Mesenteric fat pad (tissue), 1 donor: Measurements from ENCODE around the gene GDPD2. TPM values are rescaled to one million over a fixed set of nuclear protein-coding genes. Genes with fewer than 3 reads are reported as not detected.

Experiments
- DNase-seq: peaks from one replicate; pipeline ENCODE4 v3.0.0-alpha.2; 2020; ENCODE audit warnings: low spot score
- total RNA-seq: library from RNA; stranded (reverse); fragmentation: NEBNext Ultra II Directional; extraction: Animal tissue kit (Norgen Biotek cat#: 25700); gene quantifications from one replicate; pipeline ENCODE4 v1.2.1, GENCODE V29; 2021
- donor health status: DM: yes; HTN: yes; CAD: no.

The GDPD2 gene
- total RNA-seq, 1 donor from 2014 or later: not detected

DNA sequence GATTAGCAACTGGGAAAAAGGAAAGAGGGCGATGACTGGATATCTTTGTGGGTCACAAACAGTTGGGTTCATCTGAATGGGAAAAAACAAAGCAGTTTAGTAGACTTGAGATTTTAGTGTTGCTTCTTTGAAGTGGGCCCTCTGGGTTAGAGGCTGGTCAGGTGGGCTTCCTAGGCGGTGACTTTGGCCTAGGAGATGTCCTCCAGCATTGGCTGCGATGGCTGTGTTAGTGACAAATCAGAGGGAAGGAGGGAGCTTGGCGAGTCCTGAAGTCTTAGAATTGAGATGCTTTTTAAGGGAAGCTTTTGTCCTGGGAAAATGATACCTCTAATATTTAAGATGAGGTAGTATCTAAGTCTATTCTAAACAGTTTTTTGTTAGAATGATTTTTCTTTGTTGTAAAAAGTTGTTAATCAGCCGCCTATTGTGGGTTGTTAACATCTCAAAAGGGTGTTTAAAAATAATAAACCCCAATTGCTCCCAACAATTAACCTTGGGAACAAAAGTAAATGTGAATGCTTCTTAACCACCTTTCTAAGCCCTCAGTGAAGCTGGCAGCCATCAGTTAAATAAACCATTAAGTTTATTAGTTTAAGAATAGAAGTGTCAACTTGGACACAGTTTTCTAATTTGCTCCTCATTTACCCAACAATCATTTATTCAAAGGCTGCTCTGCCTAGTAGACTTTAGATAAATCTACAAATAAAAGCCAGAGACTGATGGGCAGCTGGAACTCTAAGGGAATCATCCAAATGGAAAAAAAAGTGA lies 53.2 kb downstream of the GDPD2 start:
- DNase-seq: no peak

DNA sequence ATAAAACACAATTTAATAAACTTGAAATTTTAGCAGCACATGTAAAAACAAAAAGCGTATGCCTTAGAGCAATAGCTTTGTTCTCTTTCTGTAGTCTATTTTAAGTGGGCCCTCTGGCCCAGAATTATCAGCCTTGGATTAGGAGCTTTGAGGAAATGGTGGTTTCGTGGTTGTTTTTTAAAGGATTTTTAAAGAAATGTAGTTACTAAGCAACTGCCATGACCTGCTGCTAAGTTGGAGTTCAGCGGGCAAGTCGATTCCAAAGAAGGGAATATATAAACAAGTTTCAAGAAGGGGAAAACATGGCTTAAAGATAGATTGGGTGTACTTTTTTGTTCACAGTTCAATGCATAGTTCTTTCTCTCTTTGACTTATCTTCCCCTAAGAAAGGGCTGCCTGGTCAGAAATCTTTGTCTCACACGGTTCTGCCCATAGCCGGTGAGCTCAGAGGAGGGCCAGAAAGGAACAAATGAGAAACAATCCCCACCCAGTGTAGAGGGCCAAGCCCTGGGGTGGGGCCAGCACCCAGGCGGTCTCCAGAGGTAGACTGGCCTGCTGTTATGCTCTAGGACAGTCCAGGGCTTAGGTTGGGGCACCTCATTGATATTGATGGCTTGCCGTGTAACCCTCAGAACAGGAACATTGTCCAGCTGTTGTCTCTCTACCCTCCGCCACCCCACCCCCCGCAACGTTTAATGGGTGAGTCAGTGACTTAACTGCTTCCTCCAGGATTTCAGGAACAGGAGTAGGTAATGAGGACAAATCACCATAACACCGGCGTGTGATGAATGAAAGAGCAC lies 54.0 kb downstream of the GDPD2 start:
- DNase-seq: no peak

DNA sequence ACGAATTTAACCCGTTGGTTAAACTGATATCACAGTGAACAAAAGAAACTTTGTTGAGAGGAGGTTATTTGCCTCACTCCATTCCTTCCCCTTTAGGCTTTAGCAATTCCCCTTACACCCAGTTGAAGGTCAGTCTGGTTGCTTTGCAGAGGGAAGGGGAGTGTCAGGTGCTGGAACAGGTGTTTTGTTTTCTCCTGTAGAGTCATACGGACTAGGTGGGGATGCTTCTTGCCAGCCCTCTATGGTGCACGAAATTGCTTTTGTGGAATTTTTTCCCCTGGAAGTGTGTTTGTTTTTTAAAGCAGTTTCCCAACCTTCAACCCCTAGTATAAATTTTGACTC lies 54.6 kb downstream of the GDPD2 start:
- no peak for DNase-seq

DNA sequence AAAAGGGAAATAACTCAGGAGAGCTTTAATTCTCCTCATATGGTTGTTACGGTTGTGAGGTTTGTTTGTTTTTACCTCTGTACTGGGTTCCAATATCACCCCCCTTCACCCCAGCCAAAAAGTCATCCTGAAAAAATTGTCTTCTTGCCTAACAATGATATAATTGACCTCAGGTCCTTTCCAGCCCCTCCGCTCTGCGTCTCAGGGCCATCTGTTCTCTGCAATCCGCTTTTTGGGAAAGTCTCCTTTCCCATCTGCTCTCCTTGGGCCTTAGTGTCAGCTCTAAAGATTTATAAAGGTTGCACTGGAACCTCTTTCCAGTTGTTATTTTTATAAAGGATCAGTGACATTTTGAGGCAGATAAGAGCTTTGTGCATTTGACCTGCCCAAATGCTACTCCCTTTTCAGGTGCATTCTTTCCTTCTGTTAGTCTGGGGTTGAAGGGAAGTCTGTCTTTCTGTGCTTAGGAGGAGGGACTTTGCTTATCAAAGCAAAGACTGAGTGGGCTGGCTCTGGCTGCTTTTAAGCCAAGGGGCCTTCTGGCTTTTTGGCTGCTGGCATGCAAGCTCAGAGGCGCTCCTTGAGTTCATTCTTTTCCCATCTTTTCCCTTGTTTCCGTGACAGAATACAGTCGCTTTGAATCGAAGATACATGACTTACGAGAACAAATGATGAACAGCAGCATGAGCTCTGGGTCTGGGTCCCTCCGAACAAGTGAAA lies 55.6 kb downstream of the GDPD2 start:
- DNase-seq: no peak

DNA sequence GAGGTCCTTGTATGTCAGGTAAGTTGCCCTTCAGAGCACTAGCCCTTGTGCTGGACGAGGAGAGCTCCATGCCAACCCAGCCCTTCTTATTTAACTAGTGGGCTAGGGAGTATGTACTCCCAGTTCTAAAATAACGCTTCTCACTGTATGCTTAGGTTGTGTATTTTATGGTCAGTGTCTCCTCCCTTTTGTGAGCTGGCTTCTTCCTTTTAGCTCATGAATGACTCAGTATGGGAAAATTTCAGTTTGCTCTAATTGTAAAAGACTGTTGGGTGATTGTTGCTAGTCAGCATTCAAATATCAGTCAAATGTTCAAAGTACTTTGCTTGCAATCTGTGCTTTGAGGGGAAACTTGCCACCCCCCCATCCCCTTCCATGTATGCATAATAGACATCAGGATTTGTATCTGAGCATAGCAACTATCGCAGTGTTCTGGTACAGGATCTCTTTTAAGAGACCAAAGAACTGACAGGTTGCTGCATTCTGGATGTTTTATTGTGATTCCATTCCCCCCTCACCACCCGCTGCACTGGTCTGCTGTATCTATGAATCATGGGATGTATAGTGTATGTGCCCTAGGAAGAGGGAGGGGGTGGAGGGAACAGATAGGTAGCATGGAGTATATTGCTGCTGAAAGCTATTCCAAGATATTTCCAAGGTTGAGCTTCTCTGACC lies 56.3 kb downstream of the GDPD2 start:
- DNase-seq: no peak

DNA sequence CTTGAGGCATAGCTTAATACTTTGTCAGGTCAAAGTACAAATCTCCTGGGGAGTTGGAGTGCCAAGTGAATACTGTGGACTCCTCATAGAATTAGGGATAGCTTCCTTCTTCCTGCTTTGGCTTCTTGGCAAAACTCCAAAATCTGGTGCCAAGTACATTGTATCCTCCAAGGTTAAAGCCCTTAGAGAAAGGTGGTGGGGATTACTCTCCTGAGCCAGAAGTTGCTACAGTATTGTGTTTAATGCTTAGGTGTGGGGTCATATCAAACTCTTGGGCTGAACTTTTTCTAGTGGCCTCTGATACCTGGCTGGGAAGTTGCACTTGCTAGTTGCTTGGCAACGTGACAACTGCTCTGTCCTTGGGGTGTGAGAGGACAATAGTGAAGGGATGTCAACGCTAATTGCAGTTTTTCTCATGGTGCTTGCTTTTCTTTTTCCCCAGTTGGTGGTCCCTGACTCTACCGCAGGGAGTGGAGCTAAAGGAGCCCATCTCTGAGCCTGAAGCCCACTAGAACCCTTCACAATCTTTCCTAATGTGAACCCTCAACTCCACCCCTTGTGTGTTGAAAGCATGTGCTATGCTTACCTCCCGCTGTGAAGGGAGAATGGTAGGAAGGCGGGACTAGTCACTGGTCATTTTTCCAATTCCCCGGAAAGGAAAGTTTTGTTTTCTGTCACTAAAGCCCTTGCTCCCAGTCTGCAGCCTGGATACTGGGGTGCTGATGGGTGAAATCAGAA lies 57.0 kb downstream of the GDPD2 start:
- DNase-seq: no peak

DNA sequence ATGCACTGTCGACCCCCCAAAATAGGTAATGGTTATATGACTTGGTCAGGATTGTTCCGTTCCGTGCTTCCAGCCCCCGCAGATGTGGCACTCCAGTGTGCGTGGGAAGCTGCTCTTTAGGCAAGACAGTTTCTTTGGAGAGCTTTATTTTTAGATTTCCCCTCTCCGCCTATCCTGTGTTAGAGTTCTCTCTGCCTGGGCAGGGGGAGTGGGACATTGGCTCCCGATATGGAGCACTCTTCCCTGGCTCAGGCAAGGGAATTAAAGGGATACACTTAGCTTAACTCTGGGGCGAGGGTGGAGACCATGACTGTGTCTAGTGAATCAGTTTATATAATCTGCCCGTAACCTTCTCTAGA lies 57.5 kb downstream of the GDPD2 start:
- DNase-seq: no peak

DNA sequence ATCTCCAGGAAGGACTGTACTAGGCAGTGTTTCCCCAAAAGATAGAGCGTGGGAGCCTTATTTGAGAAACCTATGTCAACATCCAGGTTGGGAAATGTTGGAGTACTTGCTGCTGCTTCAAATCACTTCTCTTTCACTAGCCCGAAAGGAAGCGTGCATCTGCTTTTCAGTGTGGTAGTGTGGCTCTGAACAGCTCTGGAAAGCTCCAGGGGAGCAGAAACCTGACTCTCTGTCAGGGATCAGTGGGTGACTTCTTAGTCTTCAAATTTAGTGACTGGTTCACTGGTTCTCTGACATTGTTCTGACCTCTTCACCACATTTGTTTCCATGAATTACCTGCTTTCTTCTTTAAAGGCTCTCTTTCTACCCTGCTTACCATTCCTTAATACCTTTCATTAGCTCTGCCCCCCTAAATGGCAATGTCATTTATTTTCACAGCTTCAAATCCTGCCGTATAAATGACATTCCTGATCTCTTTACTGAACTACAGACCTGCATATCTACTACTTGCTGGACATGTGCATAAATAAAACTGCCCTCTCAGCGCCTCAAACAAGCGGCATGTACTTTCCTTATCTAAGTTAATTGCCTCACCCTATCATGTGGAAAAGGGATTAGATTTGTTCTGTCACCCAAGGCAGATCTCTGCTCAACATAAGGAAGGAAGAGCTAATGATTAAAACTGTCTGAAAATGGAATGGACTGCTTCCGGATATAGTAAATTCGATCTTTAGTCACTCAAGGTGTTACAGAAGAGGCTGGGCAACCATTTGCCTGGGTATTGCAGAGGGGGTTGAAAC lies 58.6 kb downstream of the GDPD2 start:
- DNase-seq: no peak

DNA sequence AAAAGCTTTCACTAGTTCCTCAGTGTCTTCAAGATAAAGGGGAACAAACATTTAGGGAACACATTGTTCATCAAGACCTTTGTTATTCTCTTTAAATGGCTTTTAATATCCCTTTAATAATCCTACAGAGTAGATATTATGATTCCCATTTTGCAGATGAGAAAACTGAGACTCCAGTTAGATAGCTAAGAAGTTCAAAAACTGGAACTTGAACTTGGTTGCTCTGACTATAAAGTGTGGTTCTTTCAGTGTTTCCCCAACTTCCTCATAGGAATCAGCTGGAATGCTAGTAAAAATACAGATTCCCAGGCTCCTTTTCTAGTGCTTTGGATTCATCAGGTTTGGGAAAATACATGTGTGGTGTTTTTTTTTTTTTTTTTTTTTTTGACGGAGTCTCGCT lies 59.2 kb downstream of the GDPD2 start:
- no peak for DNase-seq

Other genes with a start within 250 kb of the GDPD2 start
- gene DGAT2L6, start 245.8 kb upstream of the GDPD2 start, total RNA-seq: not detected
- gene AWAT1, start 188.7 kb upstream of the GDPD2 start, total RNA-seq: not detected
- gene P2RY4, start 163.1 kb upstream of the GDPD2 start, total RNA-seq: 0.42 TPM
- gene ARR3, start 155.0 kb upstream of the GDPD2 start, total RNA-seq: not detected
- gene RAB41, start 141.1 kb upstream of the GDPD2 start, total RNA-seq: not detected
- gene PDZD11, start 133.4 kb upstream of the GDPD2 start, total RNA-seq: 31.1 TPM
- gene KIF4A, start 133.2 kb upstream of the GDPD2 start, total RNA-seq: 0.13 TPM
- gene DLG3, start 21.5 kb downstream of the GDPD2 start, total RNA-seq: 4.6 TPM